HG03565 (cell line): Measurements from ENCODE around the gene CDIP1.

Source experiments
- ATAC-seq: cut with Tn5 transposase; IDR thresholded peaks from one replicate; pipeline ENCODE4 v1.9.1; 2021; ENCODE audit warnings: mild to moderate bottlenecking, moderate library complexity; ENCODE audit not compliant: unreplicated experiment

The CDIP1 gene

GRCh38 chr16:4494746-4495490 is 43.7 kb downstream of the CDIP1 start:
- ATAC-seq, result no peak

GRCh38 chr16:4491898-4492297 is 46.7 kb downstream of the CDIP1 start:
- ATAC-seq, result no peak

GRCh38 chr16:4489030-4489429 is 49.5 kb downstream of the CDIP1 start:
- no peak for ATAC-seq

GRCh38 chr16:4488499-4488967 is 50.0 kb downstream of the CDIP1 start:
- ATAC-seq, result no peak

GRCh38 chr16:4487955-4488498 is 50.5 kb downstream of the CDIP1 start:
- ATAC-seq, result no peak

- no peak for ATAC-seq
These were observed 52.3 kb downstream of the CDIP1 start for GRCh38 chr16:4486126-4486893.

GRCh38 chr16:4481963-4482362 is 56.6 kb downstream of the CDIP1 start:
- ATAC-seq, result no peak

- no peak for ATAC-seq
These were observed 57.0 kb downstream of the CDIP1 start for GRCh38 chr16:4481526-4481925.

- no peak for ATAC-seq
These were observed 60.6 kb downstream of the CDIP1 start for GRCh38 chr16:4477966-4478365.

- peak; percentile 86 for ATAC-seq
These were observed 62.4 kb downstream of the CDIP1 start, which contains the start of gene HMOX2 for GRCh38 chr16:4475880-4476788. Gene HMOX2, plus strand, starts transcription at chr16:4476398. Its CDS starts 29,127 bp downstream, at chr16:4505525.

- ATAC-seq, result no peak
These were observed 64.2 kb downstream of the CDIP1 start, which contains the start of gene NMRAL1 for GRCh38 chr16:4474192-4474961. Gene NMRAL1, minus strand, starts transcription at chr16:4474625. Its CDS starts 493 bp downstream, at chr16:4474132.

GRCh38 chr16:4472880-4473279 is 65.7 kb downstream of the CDIP1 start:
- no peak for ATAC-seq

- ATAC-seq, result no peak
These were observed 66.7 kb downstream of the CDIP1 start for GRCh38 chr16:4471869-4472268.

- ATAC-seq, result no peak
These were observed 69.6 kb downstream of the CDIP1 start for GRCh38 chr16:4468972-4469371.

- no peak for ATAC-seq
These were observed 70.7 kb downstream of the CDIP1 start for GRCh38 chr16:4467916-4468315.

- ATAC-seq, result no peak
These were observed 72.4 kb downstream of the CDIP1 start for GRCh38 chr16:4465977-4466779.

GRCh38 chr16:4463522-4464163 is 74.9 kb downstream of the CDIP1 start:
- ATAC-seq, result no peak

- ATAC-seq, result no peak
These were observed 77.1 kb downstream of the CDIP1 start for GRCh38 chr16:4461250-4462085.
